Neuronal stem cell (in vitro differentiated cells): ENCODE measurements around the gene PDLIM7.

ENCODE experiments used
- DNase-seq: peaks from one replicate; pipeline ENCODE4 v3.0.0-alpha.2; 2013; ENCODE audit warnings: low spot score
- H2AFZ ChIP-seq: one replicate; pipeline ENCODE4 v1.6.1; 2013; ENCODE audit warnings: mild to moderate bottlenecking, low read length, inconsistent platforms
- H2AK5ac ChIP-seq: 2 replicates; pipeline ENCODE4 v1.6.1; 2013; ENCODE audit warnings: low read depth, mild to moderate bottlenecking, inconsistent platforms, low read length, moderate library complexity, mixed read lengths
- H2BK120ac ChIP-seq: 2 replicates; pipeline ENCODE4 v1.6.1; 2013; ENCODE audit warnings: low read depth, mild to moderate bottlenecking, inconsistent platforms, low read length, moderate library complexity, mixed read lengths
- H2BK12ac ChIP-seq: one replicate; pipeline ENCODE4 v1.6.1; 2013; ENCODE audit warnings: low read length, inconsistent platforms
- H2BK15ac ChIP-seq: 2 replicates; pipeline ENCODE4 v1.6.1; 2013; ENCODE audit warnings: mild to moderate bottlenecking, low read length, inconsistent platforms, mixed read lengths
- H2BK5ac ChIP-seq: one replicate; pipeline ENCODE4 v1.6.1; 2013; ENCODE audit warnings: inconsistent platforms, mild to moderate bottlenecking, low read length, moderate library complexity
- H3K14ac ChIP-seq: one replicate; pipeline ENCODE4 v1.6.1; 2013; ENCODE audit warnings: low read length, inconsistent platforms
- H3K18ac ChIP-seq: 2 replicates; pipeline ENCODE4 v1.6.1; 2013; ENCODE audit warnings: low read length, inconsistent platforms
- H3K23ac ChIP-seq: 2 replicates; pipeline ENCODE4 v1.6.1; 2013; ENCODE audit warnings: low read depth, mild to moderate bottlenecking, mixed read lengths, low read length, inconsistent platforms; ENCODE audit not compliant: poor library complexity
- H3K27ac ChIP-seq: replicated peaks from 3 replicates; pipeline ENCODE4 v1.5.1; 2013; ENCODE audit warnings: low read length, inconsistent platforms
- H3K27me3 ChIP-seq, 3 experiments: 2 replicates each; pipeline ENCODE4 v1.6.1; 2013; ENCODE audit warnings: low read length in 3 of 3, mild to moderate bottlenecking in 2 of 3, inconsistent platforms in 1 of 3, low read depth in 1 of 3, mixed read lengths in 1 of 3, moderate library complexity in 1 of 3; ENCODE audit not compliant: control insufficient read depth in 3 of 3, insufficient read depth in 3 of 3
- H3K36me3 ChIP-seq, 2 donors: replicated peaks in 1 of 2; 2 replicates each; pipeline ENCODE4 v1.6.1; 2013; ENCODE audit warnings: low read length in 2 of 2; ENCODE audit not compliant: control insufficient read depth in 2 of 2, insufficient read depth in 2 of 2
- H3K4ac ChIP-seq: 2 replicates; pipeline ENCODE4 v1.6.1; 2013; ENCODE audit warnings: inconsistent platforms, mild to moderate bottlenecking, low read length, moderate library complexity
- H3K4me1 ChIP-seq, 2 donors: 1 replicate in 1 of 2; 2 replicates in 1 of 2; pipeline ENCODE4 v1.6.1; 2013; ENCODE audit warnings: low read length in 2 of 2, low read depth in 1 of 2; ENCODE audit not compliant: control insufficient read depth in 2 of 2, insufficient read depth in 1 of 2
- H3K4me2 ChIP-seq: one replicate; pipeline ENCODE4 v1.6.1; 2013; ENCODE audit warnings: mild to moderate bottlenecking, low read length, inconsistent platforms; ENCODE audit not compliant: insufficient read depth, poor library complexity, severe bottlenecking
- H3K4me3 ChIP-seq, 2 donors: 2 replicates each; pipeline ENCODE4 v1.5.1; 2013; ENCODE audit warnings: low read length in 2 of 2, mild to moderate bottlenecking in 2 of 2, inconsistent platforms in 1 of 2, moderate library complexity in 1 of 2
- H3K79me1 ChIP-seq: one replicate; pipeline ENCODE4 v1.6.1; 2013; ENCODE audit warnings: low read depth, mild to moderate bottlenecking, inconsistent platforms, low read length, moderate library complexity
- H3K9ac ChIP-seq: one replicate; pipeline ENCODE4 v1.6.1; 2013; ENCODE audit warnings: mild to moderate bottlenecking, low read depth, low read length, inconsistent platforms; ENCODE audit not compliant: poor library complexity
- H3K9me3 ChIP-seq, 2 donors: replicated peaks in 1 of 2; 2 replicates each; pipeline versions ENCODE3 to v1.6.1; 2013; ENCODE audit warnings: low read length in 2 of 2, mild to moderate bottlenecking in 2 of 2, inconsistent platforms in 1 of 2, low read depth in 1 of 2, mixed read lengths in 1 of 2, moderate library complexity in 1 of 2; ENCODE audit not compliant: control insufficient read depth in 2 of 2, insufficient read depth in 1 of 2
- H4K8ac ChIP-seq: one replicate; pipeline ENCODE4 v1.6.1; 2013; ENCODE audit warnings: low read depth, mild to moderate bottlenecking, inconsistent platforms, low read length, moderate library complexity
- H4K91ac ChIP-seq: one replicate; pipeline ENCODE4 v1.6.1; 2013; ENCODE audit warnings: low read length, low read depth, mild to moderate bottlenecking, inconsistent platforms; ENCODE audit not compliant: poor library complexity
- WGBS, 2 donors: extraction: QIAGEN DNeasy Blood & Tissue Kit; methylation state at CpG; one replicate each; pipeline ENCODE4 v1.1.7; 2013; ENCODE audit warnings: missing lambda C conversion rate in 2 of 2, mixed read lengths in 1 of 2; ENCODE audit not compliant: insufficient read length in 2 of 2, insufficient replicate concordance in 1 of 2; ENCODE audit errors: extremely low coverage in 2 of 2; 5-methylcytosine and 5-hydroxymethylcytosine counted together

Gene PDLIM7

GRCh38 chr5:177519463-177520235 lies 22.2 kb upstream of the PDLIM7 start:
- Histone ChIP-seq H3K4me2 (no peak overlapping the region), H3K36me3 (peaks cover 53 to 71% of the 10 kb centered on the region in 2 donors), H3K9me3 (no peaks in the 10 kb centered on the region), H2BK120ac (no peak overlapping the region), H2BK12ac (no peak overlapping the region), H3K27ac (no peak overlapping the region), H3K4me1 (peaks cover 4 to 9% of the 10 kb centered on the region in 2 donors), H3K9ac (no peak overlapping the region), H2BK15ac (no peak overlapping the region), H3K79me1 (peaks cover 12% of the 10 kb centered on the region), H3K18ac (no peak overlapping the region), H2AK5ac (no peak overlapping the region), H3K4ac (no peak overlapping the region), H3K23ac (no peak overlapping the region), H3K27me3 (no peaks in the 10 kb centered on the region), H2AFZ (no peak overlapping the region), H3K14ac (no peak overlapping the region), H2BK5ac (no peak overlapping the region), H3K4me3 (peak overlapping the region in 1 of 2 donors; percentile 19), H4K8ac (no peak overlapping the region), H4K91ac (no peak overlapping the region)
- no CpG with 5 or more reads among the region's 13 CpGs for WGBS, 2 donors
- DNase-seq, result no peak

GRCh38 chr5:177516601-177517568 lies 19.5 kb upstream of the PDLIM7 start, which contains the start of gene DDX41:
TSS of gene DDX41 (minus strand) at chr5:177516961. CDS start at chr5:177516945, 16 bp downstream.
- H3K14ac ChIP-seq, result peak within 1 kb of the TSS; percentile 99
- peaks cover 63 to 75% of the 10 kb centered on the region in 2 donors for H3K36me3 ChIP-seq
- no CpG with 5 or more reads among the region's 96 CpGs for whole genome bisulfite sequencing, 2 donors
- peak within 1 kb of the TSS; percentile 96 for H3K4me2 ChIP-seq
- H2BK120ac ChIP-seq, result no peak within 1 kb of the TSS
- H2AFZ ChIP-seq, result peak within 1 kb of the TSS; percentile 83
- H3K9ac ChIP-seq, result peak within 1 kb of the TSS; percentile 100
- H3K79me1 ChIP-seq, result peaks cover 16% of the 10 kb centered on the region
- H3K4me3 ChIP-seq, result peak within 1 kb of the TSS; percentile 91 to 96
- DNase-seq, result peak; percentile 97
- peak within 1 kb of the TSS; percentile 89 for H2BK12ac ChIP-seq
- H4K8ac ChIP-seq, result peak within 1 kb of the TSS; percentile 98
- H3K27ac ChIP-seq, result peak within 1 kb of the TSS; percentile 54
- peak within 1 kb of the TSS; percentile 79 for H2BK15ac ChIP-seq
- H3K23ac ChIP-seq, result peak within 1 kb of the TSS; percentile 97
- H3K27me3 ChIP-seq, result no peaks in the 10 kb centered on the region
- peak within 1 kb of the TSS; percentile 95 for H2AK5ac ChIP-seq
- H3K9me3 ChIP-seq, result no peaks in the 10 kb centered on the region
- H3K18ac ChIP-seq, result peak within 1 kb of the TSS; percentile 100
- no peak within 1 kb of the TSS for H4K91ac ChIP-seq
- peak within 1 kb of the TSS; percentile 94 for H3K4ac ChIP-seq
- peaks cover 4 to 9% of the 10 kb centered on the region in 2 donors for H3K4me1 ChIP-seq
- peak within 1 kb of the TSS; percentile 94 for H2BK5ac ChIP-seq

GRCh38 chr5:177515580-177515979 lies 18.2 kb upstream of the PDLIM7 start:
- no peak for DNase-seq
- WGBS, 2 donors, result no CpG with 5 or more reads among the region's 7 CpGs
- peak overlapping the region in 1 of 2 donors; percentile 91 for H3K4me3 ChIP-seq
- no peak overlapping the region for H3K4me2 ChIP-seq
- H3K79me1 ChIP-seq, result peaks cover 18% of the 10 kb centered on the region
- peaks cover 64 to 75% of the 10 kb centered on the region in 2 donors for H3K36me3 ChIP-seq
- H3K9me3 ChIP-seq, result no peaks in the 10 kb centered on the region
- H3K14ac ChIP-seq, result no peak overlapping the region
- peaks cover 4 to 9% of the 10 kb centered on the region in 2 donors for H3K4me1 ChIP-seq
- H2AFZ ChIP-seq, result no peak overlapping the region
- H3K27me3 ChIP-seq, result no peaks in the 10 kb centered on the region
- no peak overlapping the region for H4K91ac ChIP-seq
- H3K27ac ChIP-seq, result no peak overlapping the region
- no peak overlapping the region for H2BK5ac ChIP-seq
- H3K23ac ChIP-seq, result no peak overlapping the region
- no peak overlapping the region for H4K8ac ChIP-seq
- no peak overlapping the region for H2BK120ac ChIP-seq
- H3K9ac ChIP-seq, result no peak overlapping the region
- H2BK15ac ChIP-seq, result no peak overlapping the region
- H2BK12ac ChIP-seq, result no peak overlapping the region
- no peak overlapping the region for H3K18ac ChIP-seq
- H3K4ac ChIP-seq, result no peak overlapping the region
- H2AK5ac ChIP-seq, result no peak overlapping the region
